Mononuclear cell (primary cell): Measurements from ENCODE around the gene FADS2. TPM values are rescaled to one million over a fixed set of nuclear protein-coding genes. Genes with fewer than 3 reads are reported as not detected.

ENCODE experiments used
- H3K27me3 ChIP-seq: 2 replicates; pipeline ENCODE4 v1.6.0; 2011; ENCODE audit warnings: low read length, control low read depth; ENCODE audit not compliant: insufficient read depth
- H3K4me1 ChIP-seq: 2 replicates; pipeline ENCODE4 v1.5.1; 2011; ENCODE audit warnings: mild to moderate bottlenecking, low read length, control low read depth; ENCODE audit not compliant: insufficient read depth
- H3K4me3 ChIP-seq: 2 replicates; pipeline ENCODE4 v1.5.1; 2011; ENCODE audit warnings: mild to moderate bottlenecking, low read length, moderate library complexity
- H3K9me3 ChIP-seq: 2 replicates; pipeline ENCODE4 v1.5.1; 2011; ENCODE audit warnings: low read depth, mild to moderate bottlenecking, control low read depth, low read length
- total RNA-seq: library from RNA; depleted of rRNA; stranded (reverse); fragments of >200 nt; gene quantifications from one replicate; pipeline ENCODE4 v1.2.3, GENCODE V29; 2012

Gene FADS2
- total RNA-seq, 1 donor, result 12.8 TPM

GRCh38 chr11:61829806-61830205 lies 1.7 kb downstream of the FADS2 start:
- peaks cover 73% of the 10 kb centered on the region for H3K4me1 ChIP-seq
- peaks cover 5% of the 10 kb centered on the region for H3K27me3 ChIP-seq
- no peaks in the 10 kb centered on the region for H3K9me3 ChIP-seq
- H3K4me3 ChIP-seq, result no peak overlapping the region

GRCh38 chr11:61830237-61831105 lies 2.4 kb downstream of the FADS2 start:
- Histone ChIP-seq H3K4me1 (peaks cover 79% of the 10 kb centered on the region), H3K9me3 (no peaks in the 10 kb centered on the region), H3K27me3 (peaks cover 5% of the 10 kb centered on the region), H3K4me3 (no peak overlapping the region)

DNA sequence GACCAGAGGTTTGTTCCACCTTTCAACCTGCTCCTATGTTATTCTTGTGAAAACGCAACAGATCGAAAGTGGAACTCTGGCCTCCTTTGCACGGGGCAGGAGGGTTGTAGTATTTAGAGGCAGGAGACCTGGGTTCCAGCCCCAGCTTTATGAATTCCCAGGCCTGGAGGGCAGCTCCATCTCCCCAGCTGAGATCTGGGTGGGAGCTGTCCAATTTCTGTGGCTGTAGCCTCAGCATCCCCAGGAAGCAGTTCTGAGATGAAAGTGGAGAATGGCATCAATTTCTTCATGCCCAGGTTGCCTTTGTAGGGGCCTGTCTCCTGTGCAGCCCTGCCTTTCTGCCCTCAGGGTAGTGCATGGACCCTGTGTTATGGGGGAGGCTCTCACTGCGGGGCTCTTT lies 4.1 kb downstream of the FADS2 start:
- no peaks in the 10 kb centered on the region for H3K9me3 ChIP-seq
- peaks cover 5% of the 10 kb centered on the region for H3K27me3 ChIP-seq
- H3K4me1 ChIP-seq, result peaks cover 83% of the 10 kb centered on the region
- no peak overlapping the region for H3K4me3 ChIP-seq

GRCh38 chr11:61832754-61833153 lies 4.7 kb downstream of the FADS2 start:
- Histone ChIP-seq H3K27me3 (peaks cover 5% of the 10 kb centered on the region), H3K9me3 (no peaks in the 10 kb centered on the region), H3K4me1 (peaks cover 77% of the 10 kb centered on the region), H3K4me3 (no peak overlapping the region)

- Histone ChIP-seq H3K9me3 (no peaks in the 10 kb centered on the region), H3K4me3 (no peak overlapping the region), H3K27me3 (peaks cover 4% of the 10 kb centered on the region), H3K4me1 (peaks cover 70% of the 10 kb centered on the region)
These were observed 5.4 kb downstream of the FADS2 start for GRCh38 chr11:61833471-61833870.

GRCh38 chr11:61833926-61834277 lies 5.8 kb downstream of the FADS2 start:
- H3K27me3 ChIP-seq, result no peaks in the 10 kb centered on the region
- H3K4me1 ChIP-seq, result peaks cover 66% of the 10 kb centered on the region
- H3K4me3 ChIP-seq, result no peak overlapping the region
- H3K9me3 ChIP-seq, result no peaks in the 10 kb centered on the region

GRCh38 chr11:61834278-61835048 lies 6.4 kb downstream of the FADS2 start:
- Histone ChIP-seq H3K27me3 (no peaks in the 10 kb centered on the region), H3K4me1 (peaks cover 60% of the 10 kb centered on the region), H3K4me3 (no peak overlapping the region), H3K9me3 (no peaks in the 10 kb centered on the region)

GRCh38 chr11:61836193-61836592 lies 8.1 kb downstream of the FADS2 start:
- Histone ChIP-seq H3K4me1 (peaks cover 43% of the 10 kb centered on the region), H3K4me3 (no peak overlapping the region), H3K9me3 (no peaks in the 10 kb centered on the region), H3K27me3 (no peaks in the 10 kb centered on the region)

GRCh38 chr11:61837411-61838005 lies 9.4 kb downstream of the FADS2 start:
- no peaks in the 10 kb centered on the region for H3K9me3 ChIP-seq
- no peak overlapping the region for H3K4me3 ChIP-seq
- H3K4me1 ChIP-seq, result peaks cover 30% of the 10 kb centered on the region
- H3K27me3 ChIP-seq, result no peaks in the 10 kb centered on the region

DNA sequence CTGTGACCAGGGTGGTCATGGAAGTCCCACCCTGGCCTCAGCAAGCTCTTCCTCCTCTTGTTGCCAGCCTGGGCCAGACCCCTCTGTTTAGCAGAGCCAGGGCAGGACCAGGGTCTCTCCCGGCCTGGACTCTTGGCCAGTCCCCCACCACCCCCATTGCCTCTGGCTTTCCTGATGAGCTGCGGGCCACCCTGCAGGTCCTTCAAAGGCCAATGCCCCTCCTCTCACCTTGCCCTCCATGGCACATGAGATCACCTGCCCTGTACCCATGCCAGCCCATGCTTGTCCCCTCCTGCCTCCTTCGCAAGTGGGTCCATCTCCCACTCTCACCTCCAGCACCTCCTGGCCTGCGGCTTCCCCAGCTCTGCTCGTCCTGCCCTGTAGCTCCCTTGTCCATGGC lies 10.4 kb downstream of the FADS2 start:
- H3K27me3 ChIP-seq, result no peaks in the 10 kb centered on the region
- H3K4me1 ChIP-seq, result peaks cover 29% of the 10 kb centered on the region
- no peak overlapping the region for H3K4me3 ChIP-seq
- H3K9me3 ChIP-seq, result no peaks in the 10 kb centered on the region

DNA sequence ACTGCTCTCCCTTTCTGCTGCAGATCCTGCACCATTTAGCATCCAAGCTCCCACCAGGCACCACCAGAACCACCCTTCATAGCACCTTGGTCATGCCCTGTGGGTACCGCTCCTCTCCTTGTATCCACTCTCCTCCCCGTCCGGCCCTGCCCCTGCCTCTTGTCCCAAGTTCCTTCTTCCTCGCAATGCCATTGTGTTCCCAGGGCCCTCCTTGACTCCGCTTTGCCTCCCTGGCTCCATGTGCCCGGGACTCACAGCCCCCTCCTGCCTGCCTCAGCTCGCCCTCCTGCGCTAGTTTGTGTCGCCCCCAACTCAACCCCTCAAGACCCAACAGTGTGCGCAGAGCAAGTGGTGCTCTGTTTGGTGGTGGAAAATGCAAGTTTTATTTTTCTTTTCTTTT lies 10.8 kb downstream of the FADS2 start:
- Histone ChIP-seq H3K27me3 (no peaks in the 10 kb centered on the region), H3K4me3 (no peak overlapping the region), H3K9me3 (no peaks in the 10 kb centered on the region), H3K4me1 (peaks cover 25% of the 10 kb centered on the region)

- peaks cover 16% of the 10 kb centered on the region for H3K4me1 ChIP-seq
- no peaks in the 10 kb centered on the region for H3K27me3 ChIP-seq
- H3K9me3 ChIP-seq, result no peaks in the 10 kb centered on the region
- H3K4me3 ChIP-seq, result no peak overlapping the region
These were observed 11.6 kb downstream of the FADS2 start for GRCh38 chr11:61839742-61840141.

GRCh38 chr11:61840371-61840770 lies 12.3 kb downstream of the FADS2 start:
- no peaks in the 10 kb centered on the region for H3K27me3 ChIP-seq
- no peak overlapping the region for H3K4me3 ChIP-seq
- H3K4me1 ChIP-seq, result peaks cover 10% of the 10 kb centered on the region
- no peaks in the 10 kb centered on the region for H3K9me3 ChIP-seq

DNA sequence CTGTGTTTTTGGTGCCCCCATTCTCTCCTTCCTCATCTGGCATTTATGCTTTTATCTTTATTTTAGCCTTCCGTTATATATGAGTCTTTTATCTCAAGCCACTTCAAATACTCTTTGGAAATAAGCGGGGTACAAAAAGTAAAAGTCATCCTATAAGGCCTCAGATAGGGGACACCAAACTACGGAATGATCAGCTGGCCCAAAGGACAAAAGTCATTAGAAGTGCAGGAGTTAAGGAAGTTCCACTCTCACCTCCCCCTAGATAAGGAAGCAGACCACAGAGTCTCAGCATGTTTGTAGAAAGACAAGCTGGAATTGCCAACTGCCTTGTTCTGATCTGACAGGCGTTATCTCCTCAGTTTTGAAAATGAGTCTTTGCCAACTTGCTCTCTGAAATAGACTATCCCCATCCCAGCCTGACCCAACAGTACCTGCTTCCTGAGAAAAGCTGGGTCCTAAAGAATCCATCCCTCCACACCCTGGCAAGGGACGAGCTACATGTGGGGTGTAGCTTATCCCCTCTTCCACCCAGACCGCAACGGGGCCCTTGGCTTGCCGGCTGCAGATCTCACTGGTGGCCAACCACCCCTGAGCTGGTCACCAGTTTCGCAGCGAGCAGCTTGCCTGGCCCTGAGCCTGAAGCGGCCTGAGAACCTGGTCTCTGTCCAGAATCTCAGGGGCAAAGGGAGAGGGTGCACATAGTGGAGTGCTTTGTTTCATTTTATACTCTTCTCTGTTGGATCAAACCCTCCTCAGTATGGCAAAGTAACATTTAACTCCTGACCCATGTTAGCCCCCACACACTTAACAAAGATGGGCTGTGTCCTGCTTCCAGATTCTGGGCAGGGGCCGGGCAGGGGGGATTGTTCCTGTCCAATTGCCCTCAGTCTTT lies 13.8 kb downstream of the FADS2 start:
- Histone ChIP-seq H3K27me3 (no peaks in the 10 kb centered on the region), H3K4me3 (no peak overlapping the region), H3K9me3 (no peaks in the 10 kb centered on the region), H3K4me1 (no peaks in the 10 kb centered on the region)

- no peak overlapping the region for H3K4me3 ChIP-seq
- no peaks in the 10 kb centered on the region for H3K27me3 ChIP-seq
- H3K4me1 ChIP-seq, result no peaks in the 10 kb centered on the region
- H3K9me3 ChIP-seq, result no peaks in the 10 kb centered on the region
These were observed 14.4 kb downstream of the FADS2 start for GRCh38 chr11:61842528-61842820.
